Measurements from ENCODE around the gene CMTM8. TPM values are rescaled to one million over a fixed set of nuclear protein-coding genes. Genes with fewer than 3 reads are reported as not detected.

CMTM8 gene
- total RNA-seq, 1 experiment from 2014 or later = 9.0 TPM

- TF ChIP-seq HMGXB4 (CRISPR knock-in tag; IDR thresholded peaks at IDR 0.05) = no peak
- no peak for TF ChIP-seq EMX1 (CRISPR knock-in tag; IDR thresholded peaks at IDR 0.05)
- TF ChIP-seq, protein P1, sequence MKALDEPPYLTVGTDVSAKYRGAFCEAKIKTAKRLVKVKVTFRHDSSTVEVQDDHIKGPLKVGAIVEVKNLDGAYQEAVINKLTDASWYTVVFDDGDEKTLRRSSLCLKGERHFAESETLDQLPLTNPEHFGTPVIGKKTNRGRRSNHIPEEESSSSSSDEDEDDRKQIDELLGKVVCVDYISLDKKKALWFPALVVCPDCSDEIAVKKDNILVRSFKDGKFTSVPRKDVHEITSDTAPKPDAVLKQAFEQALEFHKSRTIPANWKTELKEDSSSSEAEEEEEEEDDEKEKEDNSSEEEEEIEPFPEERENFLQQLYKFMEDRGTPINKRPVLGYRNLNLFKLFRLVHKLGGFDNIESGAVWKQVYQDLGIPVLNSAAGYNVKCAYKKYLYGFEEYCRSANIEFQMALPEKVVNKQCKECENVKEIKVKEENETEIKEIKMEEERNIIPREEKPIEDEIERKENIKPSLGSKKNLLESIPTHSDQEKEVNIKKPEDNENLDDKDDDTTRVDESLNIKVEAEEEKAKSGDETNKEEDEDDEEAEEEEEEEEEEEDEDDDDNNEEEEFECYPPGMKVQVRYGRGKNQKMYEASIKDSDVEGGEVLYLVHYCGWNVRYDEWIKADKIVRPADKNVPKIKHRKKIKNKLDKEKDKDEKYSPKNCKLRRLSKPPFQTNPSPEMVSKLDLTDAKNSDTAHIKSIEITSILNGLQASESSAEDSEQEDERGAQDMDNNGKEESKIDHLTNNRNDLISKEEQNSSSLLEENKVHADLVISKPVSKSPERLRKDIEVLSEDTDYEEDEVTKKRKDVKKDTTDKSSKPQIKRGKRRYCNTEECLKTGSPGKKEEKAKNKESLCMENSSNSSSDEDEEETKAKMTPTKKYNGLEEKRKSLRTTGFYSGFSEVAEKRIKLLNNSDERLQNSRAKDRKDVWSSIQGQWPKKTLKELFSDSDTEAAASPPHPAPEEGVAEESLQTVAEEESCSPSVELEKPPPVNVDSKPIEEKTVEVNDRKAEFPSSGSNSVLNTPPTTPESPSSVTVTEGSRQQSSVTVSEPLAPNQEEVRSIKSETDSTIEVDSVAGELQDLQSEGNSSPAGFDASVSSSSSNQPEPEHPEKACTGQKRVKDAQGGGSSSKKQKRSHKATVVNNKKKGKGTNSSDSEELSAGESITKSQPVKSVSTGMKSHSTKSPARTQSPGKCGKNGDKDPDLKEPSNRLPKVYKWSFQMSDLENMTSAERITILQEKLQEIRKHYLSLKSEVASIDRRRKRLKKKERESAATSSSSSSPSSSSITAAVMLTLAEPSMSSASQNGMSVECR (CRISPR knock-in tag; IDR thresholded peaks at IDR 0.05; ENCODE audit: borderline replicate concordance) = no peak
- TF ChIP-seq, protein P2, sequence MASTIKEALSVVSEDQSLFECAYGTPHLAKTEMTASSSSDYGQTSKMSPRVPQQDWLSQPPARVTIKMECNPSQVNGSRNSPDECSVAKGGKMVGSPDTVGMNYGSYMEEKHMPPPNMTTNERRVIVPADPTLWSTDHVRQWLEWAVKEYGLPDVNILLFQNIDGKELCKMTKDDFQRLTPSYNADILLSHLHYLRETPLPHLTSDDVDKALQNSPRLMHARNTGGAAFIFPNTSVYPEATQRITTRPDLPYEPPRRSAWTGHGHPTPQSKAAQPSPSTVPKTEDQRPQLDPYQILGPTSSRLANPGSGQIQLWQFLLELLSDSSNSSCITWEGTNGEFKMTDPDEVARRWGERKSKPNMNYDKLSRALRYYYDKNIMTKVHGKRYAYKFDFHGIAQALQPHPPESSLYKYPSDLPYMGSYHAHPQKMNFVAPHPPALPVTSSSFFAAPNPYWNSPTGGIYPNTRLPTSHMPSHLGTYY (CRISPR knock-in tag; IDR thresholded peaks at IDR 0.05) = no peak
- no peak for TF ChIP-seq ZNF671 (CRISPR knock-in tag; IDR thresholded peaks at IDR 0.05)
- TF ChIP-seq PRRX2 (CRISPR knock-in tag; IDR thresholded peaks at IDR 0.05) = no peak
- TF ChIP-seq JAZF1 (CRISPR knock-in tag; IDR thresholded peaks at IDR 0.05) = no peak
- TF ChIP-seq NR2C2 (CRISPR knock-in tag; IDR thresholded peaks at IDR 0.05) = no peak
Observed at GRCh38 chr3:32285891-32286290, 47.4 kb downstream of the CMTM8 start (continued).

- H3K36me3 Mint-ChIP-seq = no peaks in the 10 kb centered on the region
- no peak overlapping the region for H3K4me3 Mint-ChIP-seq
- no peaks in the 10 kb centered on the region for H3K27me3 Mint-ChIP-seq (ENCODE audit: low read depth)
- ATAC-seq = no peak
- H3K9me3 Mint-ChIP-seq = no peaks in the 10 kb centered on the region
- CTCF ChIA-PET = interaction anchor here (0.5 to 1.6 kb wide), 5 partner anchors 8 to 86 kb away, joined by 4 to 5 read pairs (median 4); partner anchors contain the start of gene CMTM8
- POLR2A ChIA-PET = no interaction called here
- no peak for DNase-seq (ENCODE audit: low spot score)
- TF ChIP-seq, protein P3, sequence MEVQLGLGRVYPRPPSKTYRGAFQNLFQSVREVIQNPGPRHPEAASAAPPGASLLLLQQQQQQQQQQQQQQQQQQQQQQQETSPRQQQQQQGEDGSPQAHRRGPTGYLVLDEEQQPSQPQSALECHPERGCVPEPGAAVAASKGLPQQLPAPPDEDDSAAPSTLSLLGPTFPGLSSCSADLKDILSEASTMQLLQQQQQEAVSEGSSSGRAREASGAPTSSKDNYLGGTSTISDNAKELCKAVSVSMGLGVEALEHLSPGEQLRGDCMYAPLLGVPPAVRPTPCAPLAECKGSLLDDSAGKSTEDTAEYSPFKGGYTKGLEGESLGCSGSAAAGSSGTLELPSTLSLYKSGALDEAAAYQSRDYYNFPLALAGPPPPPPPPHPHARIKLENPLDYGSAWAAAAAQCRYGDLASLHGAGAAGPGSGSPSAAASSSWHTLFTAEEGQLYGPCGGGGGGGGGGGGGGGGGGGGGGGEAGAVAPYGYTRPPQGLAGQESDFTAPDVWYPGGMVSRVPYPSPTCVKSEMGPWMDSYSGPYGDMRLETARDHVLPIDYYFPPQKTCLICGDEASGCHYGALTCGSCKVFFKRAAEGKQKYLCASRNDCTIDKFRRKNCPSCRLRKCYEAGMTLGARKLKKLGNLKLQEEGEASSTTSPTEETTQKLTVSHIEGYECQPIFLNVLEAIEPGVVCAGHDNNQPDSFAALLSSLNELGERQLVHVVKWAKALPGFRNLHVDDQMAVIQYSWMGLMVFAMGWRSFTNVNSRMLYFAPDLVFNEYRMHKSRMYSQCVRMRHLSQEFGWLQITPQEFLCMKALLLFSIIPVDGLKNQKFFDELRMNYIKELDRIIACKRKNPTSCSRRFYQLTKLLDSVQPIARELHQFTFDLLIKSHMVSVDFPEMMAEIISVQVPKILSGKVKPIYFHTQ (CRISPR knock-in tag; IDR thresholded peaks at IDR 0.05) = no peak
- TF ChIP-seq ZNF396 (CRISPR knock-in tag; IDR thresholded peaks at IDR 0.05; ENCODE audit: borderline replicate concordance) (no peak), ZNF317 (CRISPR knock-in tag; IDR thresholded peaks at IDR 0.05; ENCODE audit: borderline replicate concordance, low read depth) (no peak), USF2 (CRISPR knock-in tag; IDR thresholded peaks at IDR 0.05) (no peak), OVOL2 (CRISPR knock-in tag; IDR thresholded peaks at IDR 0.05; ENCODE audit: borderline replicate concordance) (no peak), ESRRA (CRISPR knock-in tag; IDR thresholded peaks at IDR 0.05; ENCODE audit: borderline replicate concordance) (no peak)
- H3K4me1 Mint-ChIP-seq = no peaks in the 10 kb centered on the region
- no peak overlapping the region for H3K27ac Mint-ChIP-seq
Observed at GRCh38 chr3:32288819-32289218, 50.3 kb downstream of the CMTM8 start.
